ENCODE measurements around the gene TRMT11. TPM values are rescaled to one million over a fixed set of nuclear protein-coding genes. Genes with fewer than 3 reads are reported as not detected.
A peak's percentile ranks its signal among the peaks of the same experiment; 100 is the strongest.

The TRMT11 gene
- total RNA-seq, result 10 to 100 TPM; 21.6 to 22.5 TPM
- 15.5 TPM for polyA plus RNA-seq (2013, experiment 1 of 2)
- 14.7 TPM for polyA plus RNA-seq (2013, experiment 2 of 2)
- total RNA-seq, result 18.0 to 65.2 (median 39.3) reads per million in 172 experiments

- H3K4me1 ChIP-seq (ENCODE audit: insufficient read depth, low read length), result peaks cover 13% of the 10 kb centered on the region
- ChIA-PET POLR2A (interaction anchor here (0.8 to 3.6 kb wide), 21 partner anchors 9 to 1530 kb away, joined by 3 to 94 read pairs (median 5); partner anchors contain the start of genes HDDC2, HEY2, HINT3 and NCOA7), CTCF (interaction anchor here (1.1 to 2.0 kb wide), 5 partner anchors 10 to 205 kb away, joined by 3 to 18 read pairs (median 5); partner anchors contain the start of gene HINT3)
- ATAC-seq (ENCODE audit: poor library complexity) (peak; percentile 95), DNase-seq (peak; percentile 63 to 92 (median 76))
- Mint-ChIP-seq H3K27ac (no peak within 1 kb of the TSS), H3K36me3 (ENCODE audit: low read depth) (no peaks in the 10 kb centered on the region), H3K9me3 (no peaks in the 10 kb centered on the region), H3K4me3 (peak within 1 kb of the TSS; percentile 52), H3K4me1 (ENCODE audit: low read depth) (no peaks in the 10 kb centered on the region), H3K27me3 (no peaks in the 10 kb centered on the region)
- H3K27ac ChIP-seq (ENCODE audit: low read depth in 1 of 2, low read length in 2 of 2), result peak within 1 kb of the TSS; percentile 54 to 88
- intact Hi-C loops (cut with DNase I, micrococcal nuclease), result loop anchor here (1.0 to 10.0 kb wide), 3 partner anchors 10 to 1278 kb away; partner anchors contain the start of genes HDDC2 (in 1 of the 2) and RNF146 (in 1 of the 2)
- no peaks in the 10 kb centered on the region for H3K9me3 ChIP-seq (ENCODE audit: control insufficient read depth in 1 of 2, insufficient read depth in 1 of 2, low read length in 2 of 2)
- H3K36me3 ChIP-seq (ENCODE audit: insufficient read depth, low read length), result peaks cover 3% of the 10 kb centered on the region
- no peaks in the 10 kb centered on the region for H3K27me3 ChIP-seq (ENCODE audit: control insufficient read depth in 1 of 2, insufficient read depth in 2 of 2, low read length in 2 of 2)
- no peak for TF ChIP-seq CTCF (IDR thresholded peaks at IDR 0.05)
- peak within 1 kb of the TSS; percentile 89 for H3K4me3 ChIP-seq (ENCODE audit: low read length)
Measured at GRCh38 chr6:125986301-125987025, at the start of gene TRMT11. Gene TRMT11 (plus strand): TSS chr6:125986540. CDS start chr6:125986551, 11 bp downstream.

- H3K36me3 ChIP-seq (ENCODE audit: insufficient read depth, low read length), result no peaks in the 10 kb centered on the region
- H3K9me3 ChIP-seq (ENCODE audit: control insufficient read depth in 1 of 2, insufficient read depth in 1 of 2, low read length in 2 of 2), result no peaks in the 10 kb centered on the region
- peaks cover 7% of the 10 kb centered on the region for H3K4me1 Mint-ChIP-seq (ENCODE audit: low read depth)
- H3K36me3 Mint-ChIP-seq (ENCODE audit: low read depth), result no peaks in the 10 kb centered on the region
- ChIA-PET CTCF (interaction anchor here (0.9 kb wide), 1 partner anchor 39 kb away, joined by 3 read pairs; no protein-coding TSS in a partner anchor), POLR2A (interaction anchor here (1.0 kb wide), 1 partner anchor 17 kb away, joined by 3 read pairs; the partner anchor contains the start of gene HINT3)
- ATAC-seq (ENCODE audit: poor library complexity), result no peak
- H3K4me3 ChIP-seq (ENCODE audit: low read length), result no peak overlapping the region
- H3K27me3 ChIP-seq (ENCODE audit: control insufficient read depth in 1 of 2, insufficient read depth in 2 of 2, low read length in 2 of 2), result no peaks in the 10 kb centered on the region
- H3K4me1 ChIP-seq (ENCODE audit: insufficient read depth, low read length), result no peaks in the 10 kb centered on the region
- TF ChIP-seq CTCF (IDR thresholded peaks at IDR 0.05), result no peak
- no peak for DNase-seq
- no peak overlapping the region for H3K27ac Mint-ChIP-seq
- H3K9me3 Mint-ChIP-seq, result no peaks in the 10 kb centered on the region
- intact Hi-C loops (cut with DNase I, micrococcal nuclease), result no loop called here
- no peak overlapping the region for H3K4me3 Mint-ChIP-seq
- peaks cover 4% of the 10 kb centered on the region for H3K27me3 Mint-ChIP-seq
- no peak overlapping the region for H3K27ac ChIP-seq (ENCODE audit: low read depth in 1 of 2, low read length in 2 of 2)
Measured at GRCh38 chr6:125939026-125939425, 47.3 kb upstream of the TRMT11 start.

GRCh38 chr6:125939791-125940190, 46.5 kb upstream of the TRMT11 start:
- Mint-ChIP-seq H3K4me1 (ENCODE audit: low read depth) (peaks cover 7% of the 10 kb centered on the region), H3K36me3 (ENCODE audit: low read depth) (no peaks in the 10 kb centered on the region), H3K4me3 (no peak overlapping the region), H3K9me3 (no peaks in the 10 kb centered on the region), H3K27ac (no peak overlapping the region), H3K27me3 (peaks cover 4% of the 10 kb centered on the region)
- Histone ChIP-seq H3K4me3 (ENCODE audit: low read length) (no peak overlapping the region), H3K9me3 (ENCODE audit: control insufficient read depth in 1 of 2, insufficient read depth in 1 of 2, low read length in 2 of 2) (no peaks in the 10 kb centered on the region), H3K27me3 (ENCODE audit: control insufficient read depth in 1 of 2, insufficient read depth in 2 of 2, low read length in 2 of 2) (no peaks in the 10 kb centered on the region), H3K4me1 (ENCODE audit: insufficient read depth, low read length) (no peaks in the 10 kb centered on the region), H3K36me3 (ENCODE audit: insufficient read depth, low read length) (no peaks in the 10 kb centered on the region), H3K27ac (ENCODE audit: low read depth in 1 of 2, low read length in 2 of 2) (no peak overlapping the region)
- ATAC-seq (ENCODE audit: poor library complexity) (no peak), DNase-seq (no peak)
- no peak for TF ChIP-seq CTCF (IDR thresholded peaks at IDR 0.05)
- ChIA-PET POLR2A (no interaction called here), CTCF (interaction anchor here (1.3 kb wide), 1 partner anchor 16 kb away, joined by 3 read pairs; the partner anchor contains the start of gene HINT3)
- intact Hi-C loops (cut with DNase I, micrococcal nuclease), result no loop called here
